ENCODE data around the gene ERCC5.

The ERCC5 gene

GRCh38 chr13:102914339-102914930, 68.6 kb downstream of the ERCC5 start:
- peaks cover 4% of the 10 kb centered on the region for H3K27me3 ChIP-seq (ENCODE audit: insufficient read depth, poor library complexity, severe bottlenecking)
- no peak overlapping the region for H3K4me3 ChIP-seq (replicated peaks; ENCODE audit: insufficient read depth, low read length)
- no peak overlapping the region for H3K27ac ChIP-seq (replicated peaks)
- no peak for DNase-seq (ENCODE audit: low read depth in 1 of 2, low spot score in 1 of 2)
- TF ChIP-seq SPI1 (IDR thresholded peaks at IDR 0.05; ENCODE audit: borderline replicate concordance, low read depth) (no peak), REST (IDR thresholded peaks at IDR 0.05; ENCODE audit: insufficient replicate concordance, low read depth) (no peak), POLR2AphosphoS5 (IDR thresholded peaks at IDR 0.05; ENCODE audit: low read depth) (no peak), GABPA (IDR thresholded peaks at IDR 0.05; ENCODE audit: low read depth) (no peak), CTCF (IDR thresholded peaks at IDR 0.05; ENCODE audit: insufficient read depth, low read length) (no peak)

- Histone ChIP-seq H3K27me3 (ENCODE audit: insufficient read depth, poor library complexity, severe bottlenecking) (peaks cover 4% of the 10 kb centered on the region), H3K4me3 (replicated peaks; ENCODE audit: insufficient read depth, low read length) (no peak overlapping the region), H3K27ac (replicated peaks) (no peak overlapping the region)
- TF ChIP-seq SPI1 (IDR thresholded peaks at IDR 0.05; ENCODE audit: borderline replicate concordance, low read depth), result no peak
- TF ChIP-seq CTCF (IDR thresholded peaks at IDR 0.05; ENCODE audit: insufficient read depth, low read length), result no peak
- TF ChIP-seq REST (IDR thresholded peaks at IDR 0.05; ENCODE audit: insufficient replicate concordance, low read depth), result no peak
- TF ChIP-seq GABPA (IDR thresholded peaks at IDR 0.05; ENCODE audit: low read depth), result no peak
- no peak for TF ChIP-seq POLR2AphosphoS5 (IDR thresholded peaks at IDR 0.05; ENCODE audit: low read depth)
- no peak for DNase-seq (ENCODE audit: low read depth in 1 of 2, low spot score in 1 of 2)
These were observed 69.6 kb downstream of the ERCC5 start for GRCh38 chr13:102915393-102915930.

GRCh38 chr13:102917019-102917418, 71.2 kb downstream of the ERCC5 start:
- Histone ChIP-seq H3K4me3 (replicated peaks; ENCODE audit: insufficient read depth, low read length) (no peak overlapping the region), H3K27me3 (ENCODE audit: insufficient read depth, poor library complexity, severe bottlenecking) (no peaks in the 10 kb centered on the region), H3K27ac (replicated peaks) (no peak overlapping the region)
- TF ChIP-seq CTCF (IDR thresholded peaks at IDR 0.05; ENCODE audit: insufficient read depth, low read length), result no peak
- no peak for TF ChIP-seq POLR2AphosphoS5 (IDR thresholded peaks at IDR 0.05; ENCODE audit: low read depth)
- no peak for TF ChIP-seq SPI1 (IDR thresholded peaks at IDR 0.05; ENCODE audit: borderline replicate concordance, low read depth)
- no peak for TF ChIP-seq GABPA (IDR thresholded peaks at IDR 0.05; ENCODE audit: low read depth)
- no peak for TF ChIP-seq REST (IDR thresholded peaks at IDR 0.05; ENCODE audit: insufficient replicate concordance, low read depth)
- DNase-seq (ENCODE audit: low read depth in 1 of 2, low spot score in 1 of 2), result no peak
